Testis (tissue), 3 donors: ENCODE results near the gene FMNL2. TPM values are rescaled to one million over a fixed set of nuclear protein-coding genes. Genes with fewer than 3 reads are reported as not detected.

Experiments
- DNase-seq: peaks from one replicate; pipeline ENCODE4 v3.0.0-alpha.2; 2019
- H3K27ac ChIP-seq, 2 donors: fragments of 200-600 bp; sonication (generic); one replicate each; pipeline ENCODE4 v1.5.1; 2019
- H3K27me3 ChIP-seq: fragments of 200-600 bp; sonication (generic); one replicate; pipeline ENCODE4 v1.5.1; 2019
- H3K36me3 ChIP-seq: fragments of 200-600 bp; sonication (generic); one replicate; pipeline ENCODE4 v1.5.1; 2017; ENCODE audit warnings: low read depth; ENCODE audit errors: missing control alignments
- H3K4me1 ChIP-seq: fragments of 200-600 bp; sonication (generic); one replicate; pipeline ENCODE4 v1.5.1; 2019
- H3K4me3 ChIP-seq, 2 donors: fragments of 200-600 bp; sonication (generic); one replicate each; pipeline ENCODE4 v1.5.1; 2017 to 2019
- H3K9me3 ChIP-seq: fragments of 200-600 bp; sonication (generic); one replicate; pipeline ENCODE4 v1.5.1; 2017
- CTCF ChIP-seq, 3 experiments: fragments of 450-650 bp in 2 of 3; fragments of 200-600 bp in 1 of 3; sonication (generic) in 1 of 3; IDR thresholded peaks; one replicate each; pipeline ENCODE4 v1.5.1; 2016 to 2019; ENCODE audit warnings: antibody characterized with exemption in 3 of 3, mild to moderate bottlenecking in 2 of 3, moderate library complexity in 1 of 3
- POLR2A ChIP-seq: fragments of 450-650 bp; IDR thresholded peaks from one replicate; pipeline ENCODE4 v1.6.1; 2017; ENCODE audit warnings: antibody characterized with exemption, mild to moderate bottlenecking, moderate library complexity
- WGBS, 2 donors: methylation state at CpG; one replicate each; pipeline ENCODE4 v1.1.5; 2018; 5-methylcytosine and 5-hydroxymethylcytosine counted together
- intact Hi-C: fragments of 100-400 bp; cut with DNase I; formaldehyde crosslinking; loops from one replicate; pipeline ENCODE4 v1.15.1; 2023; ENCODE audit warnings: low total_unique reads
- polyA plus RNA-seq: library from polyadenylated mRNA; stranded (reverse); fragments of 350-450 nt; fragmentation: Illumina TruSeq; extraction: RNeasy Lipid Tissue Mini Kit (QIAGEN cat#74804); gene quantifications from one replicate; pipeline ENCODE4 v1.2.3, GENCODE V29; 2014; ENCODE audit warnings: low read depth, low replicate concordance; ENCODE audit not compliant: insufficient read depth
- total RNA-seq, 2 donors: library from RNA; depleted of rRNA; stranded (reverse); fragments of >200 nt; gene quantifications; one replicate each; pipeline ENCODE4 v1.2.3, GENCODE V29; 2016

Gene FMNL2
- total and polyA plus RNA-seq, 3 donors from 2014 or later = 15.4 to 19.8 (median 16.8) TPM

- intact Hi-C loops = no loop called here
- TF ChIP-seq POLR2A = no peak
- Histone ChIP-seq H3K36me3 (no peaks in the 10 kb centered on the region), H3K4me3 (no peak overlapping the region), H3K4me1 (no peaks in the 10 kb centered on the region), H3K27me3 (no peaks in the 10 kb centered on the region), H3K9me3 (no peaks in the 10 kb centered on the region), H3K27ac (no peak overlapping the region)
- no peak for DNase-seq
- 32 to 65% methylated on average over 1 of the region's 1 CpG for WGBS, 2 donors
Measured at GRCh38 chr2:152609699-152610098, 274.7 kb downstream of the FMNL2 start.

- WGBS, 2 donors = 70 to 71% methylated on average over 5 of the region's 5 CpGs
Measured at GRCh38 chr2:152611458-152612231, 276.7 kb downstream of the FMNL2 start.

GRCh38 chr2:152613235-152613634 is 278.3 kb downstream of the FMNL2 start:
- no peak for TF ChIP-seq CTCF (IDR thresholded peaks at IDR 0.05)
- no peak for TF ChIP-seq POLR2A
- Histone ChIP-seq H3K27ac (no peak overlapping the region), H3K4me3 (no peak overlapping the region), H3K36me3 (no peaks in the 10 kb centered on the region), H3K4me1 (no peaks in the 10 kb centered on the region), H3K9me3 (no peaks in the 10 kb centered on the region), H3K27me3 (no peaks in the 10 kb centered on the region)
- intact Hi-C loops = no loop called here
- WGBS, 2 donors = 63% methylated on average over 2 of the region's 2 CpGs
- DNase-seq = no peak

More at GRCh38 chr2:152611458-152612231, 276.7 kb downstream of the FMNL2 start:
- no peaks in the 10 kb centered on the region for H3K27me3 ChIP-seq
- no peaks in the 10 kb centered on the region for H3K4me1 ChIP-seq
- H3K4me3 ChIP-seq = no peak overlapping the region
- H3K9me3 ChIP-seq = no peaks in the 10 kb centered on the region
- no peak for TF ChIP-seq POLR2A
- no peak for TF ChIP-seq CTCF (IDR thresholded peaks at IDR 0.05)
- peak overlapping the region in 1 of 2 donors; percentile 50 for H3K27ac ChIP-seq
- H3K36me3 ChIP-seq = no peaks in the 10 kb centered on the region
- peak; percentile 40 for DNase-seq
- intact Hi-C loops = no loop called here

- no peaks in the 10 kb centered on the region for H3K27me3 ChIP-seq
- DNase-seq = no peak
- no peaks in the 10 kb centered on the region for H3K9me3 ChIP-seq
- WGBS, 2 donors = 85 to 86% methylated on average over 5 of the region's 5 CpGs
- TF ChIP-seq POLR2A (no peak), CTCF (IDR thresholded peaks at IDR 0.05) (no peak)
- H3K36me3 ChIP-seq = no peaks in the 10 kb centered on the region
- intact Hi-C loops = no loop called here
- no peak overlapping the region for H3K4me3 ChIP-seq
- no peak overlapping the region for H3K27ac ChIP-seq
- no peaks in the 10 kb centered on the region for H3K4me1 ChIP-seq
Measured at GRCh38 chr2:152615177-152615576, 280.2 kb downstream of the FMNL2 start.

- Histone ChIP-seq H3K4me1 (no peaks in the 10 kb centered on the region), H3K27me3 (no peaks in the 10 kb centered on the region), H3K4me3 (no peak overlapping the region), H3K9me3 (no peaks in the 10 kb centered on the region), H3K36me3 (no peaks in the 10 kb centered on the region), H3K27ac (no peak overlapping the region)
- intact Hi-C loops = no loop called here
- no peak for TF ChIP-seq POLR2A
- TF ChIP-seq CTCF (IDR thresholded peaks at IDR 0.05) = no peak
- WGBS, 2 donors = 89 to 98% methylated on average over 4 of the region's 4 CpGs
- no peak for DNase-seq
Measured at GRCh38 chr2:152617456-152618192, 282.6 kb downstream of the FMNL2 start.
